HG03432 (cell line): Measurements from ENCODE around the gene LRRC14B.
"Not testable (repeated sequence)": the region's sequence is repeated elsewhere in the genome, so short reads cannot be mapped to it uniquely, and the experiment has no call there.

Experiments
- ATAC-seq: cut with Tn5 transposase; IDR thresholded peaks from one replicate; pipeline ENCODE4 v1.9.1; 2021; ENCODE audit warnings: mild to moderate bottlenecking, moderate library complexity; ENCODE audit not compliant: unreplicated experiment

The LRRC14B gene

GRCh38 chr5:159448-160172 is 31.7 kb upstream of the LRRC14B start:
- no peak for ATAC-seq

GRCh38 chr5:160173-160510 is 31.2 kb upstream of the LRRC14B start:
- ATAC-seq: no peak

- no peak for ATAC-seq
Observed at GRCh38 chr5:160921-161802, 30.1 kb upstream of the LRRC14B start.

GRCh38 chr5:161803-162110 is 29.5 kb upstream of the LRRC14B start:
- ATAC-seq: no peak

GRCh38 chr5:162190-162564 is 29.1 kb upstream of the LRRC14B start:
- ATAC-seq: no peak

DNA sequence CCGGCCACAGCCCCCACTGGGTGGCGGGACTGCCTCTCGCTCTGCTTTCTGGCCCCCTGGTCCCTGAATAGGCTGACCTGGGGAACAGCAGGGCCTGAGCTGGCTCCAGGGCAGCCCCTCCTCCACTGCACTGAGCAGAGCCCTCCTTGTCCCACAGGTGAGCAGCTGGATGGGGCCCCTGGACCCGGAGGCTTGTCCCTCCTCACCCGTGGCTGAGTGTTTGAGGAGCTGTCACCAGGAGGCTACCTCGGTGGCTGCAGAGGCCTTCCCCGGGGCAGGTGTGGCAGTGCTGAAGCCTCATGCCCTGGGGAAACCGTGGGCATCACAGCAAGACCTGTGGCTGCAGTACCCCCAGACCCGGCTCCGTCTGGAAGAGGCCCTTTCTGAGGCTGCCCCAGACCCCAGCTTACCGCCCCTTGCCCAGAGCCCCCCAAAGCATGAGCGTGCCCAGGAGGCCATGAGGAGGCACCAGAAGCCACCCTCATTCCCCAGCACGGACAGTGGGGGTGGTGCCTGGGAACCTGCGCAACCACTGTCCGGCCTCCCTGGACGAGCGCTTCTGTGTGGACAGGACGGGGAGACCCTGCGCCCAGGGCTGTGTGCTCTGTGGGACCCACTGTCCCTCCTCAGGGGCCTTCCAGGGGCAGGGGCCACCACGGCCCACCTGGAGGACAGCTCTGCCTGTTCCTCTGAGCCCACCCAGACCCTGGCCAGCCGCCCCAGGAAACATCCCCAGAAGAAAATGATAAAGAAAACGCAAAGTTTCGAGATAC is 28.5 kb upstream of the LRRC14B start:
- no peak for ATAC-seq

DNA sequence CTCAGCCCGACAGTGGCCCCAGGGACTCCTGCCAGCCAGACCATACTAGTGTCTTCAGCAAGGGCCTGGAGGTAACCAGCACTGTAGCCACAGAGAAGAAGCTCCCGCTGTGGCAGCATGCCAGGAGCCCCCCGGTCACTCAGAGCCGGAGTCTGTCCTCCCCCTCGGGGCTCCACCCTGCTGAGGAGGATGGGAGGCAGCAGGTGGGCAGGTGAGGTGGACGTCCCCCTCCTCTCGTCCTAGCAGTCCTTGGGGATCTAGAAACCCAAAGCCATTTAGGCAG is 28.0 kb upstream of the LRRC14B start:
- no peak for ATAC-seq

GRCh38 chr5:163841-164240 is 27.5 kb upstream of the LRRC14B start:
- no peak for ATAC-seq

GRCh38 chr5:164244-164643 is 27.1 kb upstream of the LRRC14B start:
- ATAC-seq: no peak

GRCh38 chr5:164783-165182 is 26.5 kb upstream of the LRRC14B start:
- ATAC-seq: not testable (repeated sequence)

DNA sequence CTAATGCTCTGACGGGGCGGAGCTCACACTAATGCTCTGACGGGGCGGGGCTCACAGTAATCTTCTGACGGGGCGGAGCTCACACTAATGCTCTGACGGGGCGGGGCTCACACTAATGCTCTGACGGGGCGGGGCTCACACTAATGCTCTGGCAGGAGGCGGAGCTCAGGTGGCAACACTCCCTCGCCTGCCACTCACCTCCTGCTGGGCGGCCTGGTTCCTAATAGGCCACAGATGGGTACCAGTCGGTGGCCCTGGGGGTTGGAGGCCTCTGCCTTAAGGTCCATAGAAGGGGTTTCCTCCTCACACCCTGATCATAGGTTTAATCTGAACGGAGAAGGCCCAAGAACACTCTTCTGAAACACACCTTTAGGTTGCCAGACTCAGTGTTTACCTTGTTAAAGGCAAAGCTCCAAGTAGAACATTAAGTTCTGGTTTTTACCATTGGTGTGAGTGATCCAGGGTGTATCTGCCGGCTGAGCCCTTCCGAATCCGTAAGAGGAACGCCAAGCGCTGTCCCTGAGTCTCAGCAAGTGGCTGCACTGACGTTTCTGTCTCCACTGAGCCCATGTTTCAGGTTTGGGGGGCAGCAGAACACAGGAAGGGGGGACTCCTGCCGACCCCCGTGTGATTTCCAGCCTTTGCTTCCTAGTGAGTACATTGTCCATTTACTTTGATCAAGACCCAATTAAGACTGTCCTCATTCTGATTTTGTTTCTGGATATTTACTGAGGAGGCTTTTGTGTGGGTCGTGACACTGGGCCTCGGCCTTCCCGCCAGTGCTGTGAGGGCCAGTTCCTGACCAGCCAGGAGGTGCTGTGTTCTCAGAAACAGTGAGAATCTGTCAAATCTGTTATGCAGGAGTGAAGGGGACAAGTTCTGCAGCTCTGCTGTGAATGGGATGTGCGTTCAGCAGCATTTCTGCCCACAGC is 24.6 kb upstream of the LRRC14B start:
- no peak for ATAC-seq

GRCh38 chr5:167511-167910 is 23.8 kb upstream of the LRRC14B start:
- ATAC-seq: no peak

GRCh38 chr5:167982-168660 is 23.2 kb upstream of the LRRC14B start:
- no peak for ATAC-seq

DNA sequence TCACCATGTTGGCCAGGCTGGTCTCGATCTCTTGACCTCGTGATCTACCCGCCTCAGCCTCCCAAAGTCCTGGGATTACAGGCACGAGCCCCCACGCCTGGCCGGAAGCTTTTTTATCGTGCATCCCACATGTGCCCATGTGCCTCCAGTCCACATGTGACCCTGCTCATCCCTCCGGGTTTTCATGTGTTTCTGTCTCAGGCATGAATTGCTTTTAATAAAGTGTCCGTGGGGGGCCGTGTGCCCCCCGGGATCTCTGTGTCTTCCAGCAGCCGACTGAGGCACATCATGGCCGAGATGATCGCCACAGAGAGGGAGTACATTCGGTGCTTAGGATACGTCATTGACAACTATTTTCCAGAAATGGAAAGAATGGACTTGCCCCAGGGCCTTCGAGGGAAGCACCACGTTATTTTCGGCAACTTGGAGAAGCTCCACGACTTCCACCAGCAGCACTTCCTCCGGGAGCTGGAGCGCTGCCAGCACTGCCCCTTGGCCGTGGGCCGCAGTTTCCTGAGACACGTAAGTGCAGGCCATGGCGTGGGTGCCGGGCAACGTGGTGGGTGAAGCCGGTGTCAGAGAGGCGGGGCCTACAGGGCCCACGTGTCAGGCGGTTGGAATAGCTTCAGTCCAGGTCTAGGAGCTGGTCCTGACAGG is 22.1 kb upstream of the LRRC14B start:
- ATAC-seq: no peak

DNA sequence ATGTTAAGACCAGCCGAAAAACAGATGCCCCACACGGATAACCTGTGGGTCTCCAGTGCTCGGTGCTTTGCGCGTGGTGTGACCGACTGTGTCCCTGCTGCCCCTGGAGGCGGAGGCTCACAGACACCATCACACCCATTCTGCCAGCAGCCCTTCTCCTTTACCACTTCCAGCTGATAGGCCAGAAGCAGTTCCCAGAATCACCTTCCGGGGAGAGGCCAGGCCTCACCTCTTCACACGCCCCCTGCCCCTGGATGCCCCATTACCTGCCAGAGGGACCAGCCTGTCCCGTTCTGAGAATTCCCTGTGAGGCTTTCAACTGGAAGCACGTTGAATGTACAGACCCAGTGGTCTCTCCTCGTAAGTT is 21.6 kb upstream of the LRRC14B start:
- ATAC-seq: no peak

DNA sequence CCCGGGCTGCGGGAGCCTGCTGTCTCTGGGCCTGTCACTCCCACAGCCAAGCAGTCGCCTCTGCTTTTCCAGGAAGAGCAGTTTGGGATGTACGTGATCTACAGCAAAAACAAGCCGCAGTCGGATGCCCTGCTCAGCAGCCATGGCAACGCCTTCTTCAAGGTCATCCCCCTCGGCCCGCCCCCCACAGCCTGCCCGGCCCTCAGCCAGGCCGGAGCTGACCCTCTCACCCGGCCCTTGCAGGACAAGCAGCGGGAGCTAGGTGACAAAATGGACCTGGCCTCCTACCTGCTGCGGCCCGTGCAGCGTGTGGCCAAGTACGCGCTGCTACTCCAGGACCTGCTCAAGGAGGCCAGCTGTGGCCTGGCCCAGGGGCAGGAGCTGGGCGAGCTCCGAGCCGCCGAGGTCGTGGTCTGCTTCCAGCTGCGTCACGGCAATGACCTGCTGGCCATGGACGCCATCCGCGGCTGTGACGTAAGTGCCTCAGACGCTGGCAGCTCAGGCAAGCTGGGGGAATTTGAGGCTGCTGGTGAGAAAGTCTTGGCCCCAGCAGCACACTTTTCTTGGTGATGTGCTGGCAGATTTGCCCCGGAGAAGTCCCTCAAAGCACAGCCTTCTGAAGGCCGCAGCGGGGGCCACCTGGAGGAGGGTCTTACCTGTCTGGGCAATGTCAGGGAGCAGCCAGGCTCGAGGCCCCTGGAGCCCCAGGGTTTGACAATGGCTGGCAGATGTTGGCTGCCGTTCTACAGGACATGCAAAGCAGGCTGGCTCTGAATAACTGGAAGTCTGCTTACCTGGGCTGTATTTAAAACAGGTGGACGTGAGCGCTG is 20.1 kb upstream of the LRRC14B start:
- ATAC-seq: no peak

DNA sequence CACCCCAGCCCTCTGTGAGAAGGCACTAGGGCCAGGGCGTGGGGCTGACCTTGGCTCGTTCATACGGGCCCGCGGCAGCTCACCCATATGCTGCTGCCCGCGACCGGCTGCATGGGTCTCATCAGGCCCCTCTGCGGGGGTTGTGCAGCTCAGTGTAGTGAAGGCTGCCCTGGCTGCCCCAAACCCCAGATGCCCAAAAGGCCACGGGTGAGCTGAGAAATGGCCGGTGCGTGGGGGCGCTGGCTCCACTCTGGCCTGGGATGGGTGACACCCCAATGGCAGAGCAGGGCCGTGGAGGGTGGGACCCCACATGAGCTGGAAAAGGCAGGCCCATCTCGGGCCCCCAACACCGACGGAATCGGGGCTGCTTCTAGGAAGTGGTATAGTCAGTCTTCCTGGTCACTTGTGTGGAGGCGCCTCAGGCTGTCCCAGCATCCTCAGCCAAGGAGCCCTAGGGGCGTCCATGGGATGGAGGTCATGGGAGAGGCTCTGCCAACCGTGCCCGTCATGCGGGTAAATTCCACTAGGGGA is 19.4 kb upstream of the LRRC14B start:
- no peak for ATAC-seq

- ATAC-seq: no peak
Observed at GRCh38 chr5:172421-172820, 18.9 kb upstream of the LRRC14B start.

DNA sequence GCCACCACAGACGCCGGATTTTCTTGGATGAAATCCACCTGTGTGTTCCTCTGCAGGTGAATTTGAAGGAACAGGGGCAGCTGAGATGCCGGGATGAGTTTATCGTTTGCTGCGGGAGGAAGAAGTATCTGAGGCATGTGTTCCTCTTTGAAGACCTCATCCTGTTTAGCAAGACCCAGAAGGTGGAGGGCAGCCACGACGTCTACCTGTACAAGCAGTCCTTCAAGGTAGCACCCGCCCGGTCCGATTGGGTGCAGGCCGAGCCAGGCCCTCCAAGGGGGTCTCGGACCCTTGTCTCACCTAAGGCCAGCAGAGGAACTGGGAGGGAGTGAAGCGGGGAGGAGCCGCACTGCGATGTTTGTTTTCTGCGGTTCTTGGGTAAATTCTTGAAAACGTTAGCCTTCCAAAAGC is 18.4 kb upstream of the LRRC14B start:
- no peak for ATAC-seq
